SK-N-SH (cell line): ENCODE measurements around the gene ARHGAP8. TPM values are rescaled to one million over a fixed set of nuclear protein-coding genes. Genes with fewer than 3 reads are reported as not detected.

Experiments used
- CTCF ChIA-PET: fragments of 300-600, 350-600 bp; formaldehyde crosslinking; extraction: SDS; loops from one replicate; lab custom pipeline; 2021; lab: Yijun Ruan, JAX
- POLR2A ChIA-PET: fragments of 350-600 bp; sonication (Branson Sonifier 250); formaldehyde crosslinking; extraction: SDS; loops from one replicate; lab custom pipeline; 2020; ENCODE audit warnings: antibody characterized with exemption, inconsistent platforms; lab: Yijun Ruan, JAX
- DNase-seq: peaks from one replicate; pipeline ENCODE4 v3.0.0; 2012
- H2AFZ ChIP-seq: fragments of 200-600 bp; sonication (generic); 2 replicates; pipeline ENCODE4 v1.8.1; 2016; ENCODE audit warnings: antibody characterized with exemption, mild to moderate bottlenecking, low read depth
- H3F3A ChIP-seq: fragments of 200-600 bp; sonication (generic); replicated peaks from 2 replicates; pipeline ENCODE3; 2016; ENCODE audit warnings: antibody characterized with exemption, mild to moderate bottlenecking; ENCODE audit not compliant: insufficient read depth
- H3K27ac ChIP-seq, 2 experiments: fragments of 200-500 bp in 1 of 2; fragments of 200-600 bp in 1 of 2; sonication (Bioruptor generic) in 1 of 2; sonication (generic), shearing (Covaris generic) in 1 of 2; 2 replicates each; pipeline versions ENCODE4 v1.5.1 to v1.6.1; 2014 to 2016; ENCODE audit warnings: low read depth in 2 of 2, inconsistent platforms in 1 of 2, low read length in 1 of 2, mild to moderate bottlenecking in 1 of 2, mixed read lengths in 1 of 2
- H3K27me3 ChIP-seq: fragments of 200-600 bp; sonication (generic), shearing (Covaris generic); 2 replicates; pipeline ENCODE4 v1.6.1; 2016; ENCODE audit warnings: mixed run types; ENCODE audit not compliant: insufficient read depth
- H3K36me3 ChIP-seq, 2 experiments: fragments of 200-500 bp in 1 of 2; fragments of 200-600 bp in 1 of 2; sonication (Bioruptor generic) in 1 of 2; sonication (generic) in 1 of 2; replicated peaks in 1 of 2; 2 replicates each; pipeline versions ENCODE3 to v1.5.1; 2014 to 2016; ENCODE audit warnings: low read length in 1 of 2, mild to moderate bottlenecking in 1 of 2; ENCODE audit not compliant: insufficient read depth in 2 of 2, control insufficient read depth in 1 of 2
- H3K4me1 ChIP-seq, 2 experiments: fragments of 200-500 bp in 1 of 2; fragments of 200-600 bp in 1 of 2; sonication (Bioruptor generic) in 1 of 2; sonication (generic), shearing (Covaris generic) in 1 of 2; 2 replicates each; pipeline versions ENCODE4 v1.5.1 to v1.6.1; 2014 to 2016; ENCODE audit warnings: low read depth in 1 of 2, low read length in 1 of 2, mixed run types in 1 of 2; ENCODE audit not compliant: insufficient read depth in 2 of 2, control insufficient read depth in 1 of 2
- H3K4me2 ChIP-seq: fragments of 200-600 bp; sonication (generic), shearing (Covaris generic); 2 replicates; pipeline ENCODE4 v1.6.1; 2017; ENCODE audit warnings: mixed run types
- H3K4me3 ChIP-seq, 2 experiments: fragments of 200-500 bp in 1 of 2; fragments of 200-600 bp in 1 of 2; sonication (Bioruptor generic) in 1 of 2; sonication (generic), shearing (Covaris generic) in 1 of 2; 2 replicates each; pipeline versions ENCODE4 v1.5.1 to v1.8.1; 2014 to 2016; ENCODE audit warnings: low read depth in 2 of 2, inconsistent platforms in 1 of 2, low read length in 1 of 2, mild to moderate bottlenecking in 1 of 2, mixed read lengths in 1 of 2, moderate library complexity in 1 of 2
- H3K79me2 ChIP-seq: fragments of 200-600 bp; sonication (generic); 2 replicates; pipeline ENCODE4 v1.8.1; 2017; ENCODE audit warnings: mild to moderate bottlenecking; ENCODE audit not compliant: insufficient read depth
- H3K9ac ChIP-seq: fragments of 200-600 bp; sonication (generic); 2 replicates; pipeline ENCODE4 v1.6.1; 2017; ENCODE audit warnings: mixed run types
- H3K9me2 ChIP-seq: fragments of 200-600 bp; sonication (generic); 2 replicates; pipeline ENCODE4 v1.6.1; 2017; ENCODE audit warnings: mixed run types
- H3K9me3 ChIP-seq: fragments of 200-600 bp; sonication (generic); 2 replicates; pipeline ENCODE4 v1.6.1; 2017; ENCODE audit warnings: mixed run types, mild to moderate bottlenecking, moderate library complexity
- H4K20me1 ChIP-seq: fragments of 200-600 bp; sonication (generic); 2 replicates; pipeline ENCODE4 v1.6.1; 2017; ENCODE audit warnings: mild to moderate bottlenecking, mixed run types; ENCODE audit not compliant: insufficient read depth
- CHD2 ChIP-seq: fragments of 150-350 bp; IDR thresholded peaks from 2 replicates; pipeline ENCODE4 v1.6.1; 2018; ENCODE audit warnings: low read length; ENCODE audit not compliant: partially characterized antibody
- EP300 ChIP-seq, 2 experiments: IDR thresholded peaks; 2 replicates each; pipeline versions ENCODE4 v1.4.0 to v1.6.1; 2012; ENCODE audit warnings: borderline replicate concordance in 1 of 2, low read depth in 1 of 2, low read length in 1 of 2
- EZH2phosphoT487 ChIP-seq: fragments of 200-600 bp; sonication (generic); IDR thresholded peaks from 2 replicates; pipeline ENCODE4 v1.6.1; 2017; ENCODE audit warnings: low read depth, mixed run types, mild to moderate bottlenecking, antibody characterized with exemption, moderate library complexity, borderline replicate concordance
- FOSL2 ChIP-seq: IDR thresholded peaks from 2 replicates; pipeline ENCODE4 v1.4.0; 2012; ENCODE audit warnings: low read depth, mild to moderate bottlenecking, moderate library complexity, borderline replicate concordance
- FOXM1 ChIP-seq: IDR thresholded peaks from 2 replicates; pipeline ENCODE4 v1.4.0; 2012; ENCODE audit warnings: low read depth, mild to moderate bottlenecking
- MEF2A ChIP-seq: IDR thresholded peaks from 2 replicates; pipeline ENCODE4 v1.4.0; 2012; ENCODE audit warnings: low read depth, borderline replicate concordance
- POLR2AphosphoS5 ChIP-seq: IDR thresholded peaks from 2 replicates; pipeline ENCODE4 v1.6.1; 2012; ENCODE audit warnings: low read depth, low read length
- RAD21 ChIP-seq: IDR thresholded peaks from 2 replicates; pipeline ENCODE4 v1.6.1; 2012; ENCODE audit warnings: mild to moderate bottlenecking, low read length
- RCOR1 ChIP-seq: fragments of 150-350 bp; IDR thresholded peaks from 2 replicates; pipeline ENCODE4 v1.6.1; 2017; ENCODE audit warnings: antibody characterized with exemption, low read length
- REST ChIP-seq: IDR thresholded peaks from 2 replicates; pipeline ENCODE4 v1.6.1; 2012; ENCODE audit warnings: mild to moderate bottlenecking, low read depth, low read length, moderate library complexity
- RFX5 ChIP-seq: IDR thresholded peaks from 2 replicates; pipeline ENCODE4 v1.6.1; 2012; ENCODE audit warnings: mild to moderate bottlenecking, improper control_type of control experiment, low read length
- SIN3A ChIP-seq: IDR thresholded peaks from 2 replicates; pipeline ENCODE4 v1.6.1; 2012; ENCODE audit warnings: low read depth, mild to moderate bottlenecking, low read length, moderate library complexity, borderline replicate concordance
- SMC3 ChIP-seq: IDR thresholded peaks from 2 replicates; pipeline ENCODE4 v1.6.1; 2012; ENCODE audit warnings: low read depth, low read length, improper control_type of control experiment
- TAF1 ChIP-seq: IDR thresholded peaks from 2 replicates; pipeline ENCODE4 v1.6.1; 2012; ENCODE audit warnings: low read depth, mild to moderate bottlenecking, low read length, moderate library complexity, borderline replicate concordance
- TCF12 ChIP-seq: IDR thresholded peaks from 2 replicates; pipeline ENCODE4 v1.4.0; 2012
- TEAD4 ChIP-seq: IDR thresholded peaks from 2 replicates; pipeline ENCODE4 v1.4.0; 2012; ENCODE audit warnings: mild to moderate bottlenecking, borderline replicate concordance; ENCODE audit not compliant: insufficient read depth
- USF2 ChIP-seq: fragments of 150-350 bp; IDR thresholded peaks from 2 replicates; pipeline ENCODE4 v1.6.1; 2017; ENCODE audit warnings: antibody characterized with exemption, low read length, low read depth, borderline replicate concordance
- WGBS: methylation state at CpG from one replicate; pipeline ENCODE4 v1.1.6; 2017; ENCODE audit warnings: low lambda C conversion rate; 5-methylcytosine and 5-hydroxymethylcytosine counted together
- polyA plus RNA-seq, 3 experiments: library from polyadenylated mRNA; depleted of rRNA; stranded (reverse); fragments of >200 nt; gene quantifications; 2 replicates each; pipeline ENCODE4 v1.2.3, GENCODE V29; 2012
- TF ChIP-seq, protein P1 (sequence below): IDR thresholded peaks from 2 replicates; pipeline ENCODE4 v1.4.0; 2012; ENCODE audit warnings: low read depth, borderline replicate concordance
- TF ChIP-seq, protein P2 (sequence below): fragments of 150-350 bp; IDR thresholded peaks from 2 replicates; pipeline ENCODE4 v1.6.1; 2016; ENCODE audit warnings: mild to moderate bottlenecking, low read depth, low read length

Gene ARHGAP8
- polyA plus RNA-seq, 1 of the 3 experiments (the other 2 are of a cell fraction) = 0.08 TPM

DNA sequence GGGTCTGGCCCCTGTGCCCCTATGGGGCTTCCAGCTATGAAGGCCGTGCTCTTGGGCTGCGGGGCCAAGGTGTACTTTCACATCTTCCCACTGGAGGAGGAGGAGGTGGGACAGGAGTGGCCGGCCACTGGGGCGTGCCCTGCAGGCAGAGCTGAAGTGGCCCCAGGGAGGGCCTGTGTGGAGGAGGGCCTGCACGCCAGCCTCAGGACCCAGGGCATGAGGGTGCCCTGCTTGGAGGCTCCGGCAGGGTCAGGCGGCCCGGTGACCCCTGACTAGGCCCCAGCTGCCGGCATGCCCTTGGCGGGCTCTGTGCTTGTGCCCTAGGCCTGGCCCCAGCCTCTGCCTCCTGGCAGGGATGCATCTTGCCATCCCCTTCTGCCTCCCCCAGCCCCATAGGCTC, 45.2 kb upstream of the ARHGAP8 start:
- ChIA-PET CTCF (interaction anchor here (2.0 to 41.0 kb wide), 2 partner anchors 9 to 25 kb away, joined by 8 to 642 read pairs; no protein-coding TSS in a partner anchor), POLR2A (no interaction called here)
- Histone ChIP-seq H3F3A (no peaks in the 10 kb centered on the region), H3K4me3 (no peak overlapping the region), H3K36me3 (no peaks in the 10 kb centered on the region), H2AFZ (no peak overlapping the region), H3K9me3 (no peaks in the 10 kb centered on the region), H4K20me1 (no peaks in the 10 kb centered on the region), H3K9ac (no peak overlapping the region), H3K9me2 (no peaks in the 10 kb centered on the region), H3K4me2 (no peak overlapping the region), H3K27ac (no peak overlapping the region), H3K4me1 (peaks cover 0 to 8% of the 10 kb centered on the region in 2 experiments; a peak in 1 of 4 replicates), H3K79me2 (no peaks in the 10 kb centered on the region), H3K27me3 (peaks cover 14% of the 10 kb centered on the region; the same call in 1 of the 2 replicates)
- no peak for DNase-seq
- WGBS = 100% methylated on average over 2 of the region's 10 CpGs
- TF ChIP-seq TAF1 (no peak), FOXM1 (no peak), POLR2AphosphoS5 (no peak), RCOR1 (no peak), RFX5 (no peak), SMC3 (no peak), TEAD4 (no peak), MEF2A (no peak), EZH2phosphoT487 (no peak), REST (no peak), USF2 (no peak), SIN3A (no peak), TCF12 (no peak), RAD21 (no peak), EP300 (IDR thresholded peaks at IDR 0.05; ENCODE audit: borderline replicate concordance in 1 of 2, low read depth in 1 of 2, low read length in 1 of 2) (no peak), CHD2 (no peak), FOSL2 (no peak)
- TF ChIP-seq, protein P1, sequence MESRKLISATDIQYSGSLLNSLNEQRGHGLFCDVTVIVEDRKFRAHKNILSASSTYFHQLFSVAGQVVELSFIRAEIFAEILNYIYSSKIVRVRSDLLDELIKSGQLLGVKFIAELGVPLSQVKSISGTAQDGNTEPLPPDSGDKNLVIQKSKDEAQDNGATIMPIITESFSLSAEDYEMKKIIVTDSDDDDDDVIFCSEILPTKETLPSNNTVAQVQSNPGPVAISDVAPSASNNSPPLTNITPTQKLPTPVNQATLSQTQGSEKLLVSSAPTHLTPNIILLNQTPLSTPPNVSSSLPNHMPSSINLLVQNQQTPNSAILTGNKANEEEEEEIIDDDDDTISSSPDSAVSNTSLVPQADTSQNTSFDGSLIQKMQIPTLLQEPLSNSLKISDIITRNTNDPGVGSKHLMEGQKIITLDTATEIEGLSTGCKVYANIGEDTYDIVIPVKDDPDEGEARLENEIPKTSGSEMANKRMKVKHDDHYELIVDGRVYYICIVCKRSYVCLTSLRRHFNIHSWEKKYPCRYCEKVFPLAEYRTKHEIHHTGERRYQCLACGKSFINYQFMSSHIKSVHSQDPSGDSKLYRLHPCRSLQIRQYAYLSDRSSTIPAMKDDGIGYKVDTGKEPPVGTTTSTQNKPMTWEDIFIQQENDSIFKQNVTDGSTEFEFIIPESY = no peak
- TF ChIP-seq, protein P2, sequence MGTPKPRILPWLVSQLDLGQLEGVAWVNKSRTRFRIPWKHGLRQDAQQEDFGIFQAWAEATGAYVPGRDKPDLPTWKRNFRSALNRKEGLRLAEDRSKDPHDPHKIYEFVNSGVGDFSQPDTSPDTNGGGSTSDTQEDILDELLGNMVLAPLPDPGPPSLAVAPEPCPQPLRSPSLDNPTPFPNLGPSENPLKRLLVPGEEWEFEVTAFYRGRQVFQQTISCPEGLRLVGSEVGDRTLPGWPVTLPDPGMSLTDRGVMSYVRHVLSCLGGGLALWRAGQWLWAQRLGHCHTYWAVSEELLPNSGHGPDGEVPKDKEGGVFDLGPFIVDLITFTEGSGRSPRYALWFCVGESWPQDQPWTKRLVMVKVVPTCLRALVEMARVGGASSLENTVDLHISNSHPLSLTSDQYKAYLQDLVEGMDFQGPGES = no peak
- TF ChIP-seq, all 33 proteins: peak for 0
